Measurements from ENCODE around the gene GAST.
A peak's percentile ranks its signal among the peaks of the same experiment; 100 is the strongest.

DNA sequence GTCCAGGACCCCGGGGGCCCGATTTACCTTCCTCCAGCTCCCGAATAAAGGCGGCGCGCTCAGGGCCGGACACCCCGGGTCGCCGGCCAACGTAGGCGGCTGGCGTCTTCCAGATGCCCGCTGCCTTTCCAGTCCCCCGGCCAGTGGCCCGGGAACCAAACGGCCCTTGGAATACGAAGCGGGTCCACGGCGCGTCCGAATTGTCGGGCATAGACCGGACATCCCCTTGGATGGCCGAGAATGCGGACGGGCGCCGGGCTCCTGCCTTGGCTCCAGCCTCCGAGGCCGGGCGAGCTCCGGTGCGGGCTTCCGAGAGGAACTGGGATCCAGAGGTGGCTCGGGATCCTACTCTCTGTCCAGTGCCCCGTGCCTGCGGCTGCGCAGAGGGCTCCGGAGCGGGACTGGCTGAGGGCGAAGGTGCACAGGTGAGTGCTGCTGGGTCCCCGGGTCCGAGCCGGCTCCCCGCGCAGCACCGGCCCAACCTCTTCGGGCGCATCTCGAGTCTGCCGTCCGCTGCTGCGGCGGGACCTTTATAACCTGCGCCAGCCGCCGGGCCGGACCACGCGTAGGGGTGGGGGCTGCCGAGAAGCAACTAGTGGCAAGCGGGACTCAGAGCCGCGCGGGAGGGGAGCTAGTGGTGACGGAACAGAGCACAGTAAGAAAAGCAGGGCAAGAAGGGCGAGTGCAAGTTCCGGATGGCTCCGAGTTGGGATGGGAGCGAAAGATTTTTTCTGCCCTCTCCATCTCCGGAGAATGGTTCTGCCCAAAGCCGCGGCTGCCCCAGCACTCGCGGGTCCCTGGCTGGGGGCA is 22.2 kb downstream of the GAST start, which contains the start of gene HAP1:
- TF ChIP-seq EZH2 (IDR thresholded peaks at IDR 0.05; ENCODE audit: insufficient read depth, low read length) = peak; percentile 91
- TF ChIP-seq, protein P1, sequence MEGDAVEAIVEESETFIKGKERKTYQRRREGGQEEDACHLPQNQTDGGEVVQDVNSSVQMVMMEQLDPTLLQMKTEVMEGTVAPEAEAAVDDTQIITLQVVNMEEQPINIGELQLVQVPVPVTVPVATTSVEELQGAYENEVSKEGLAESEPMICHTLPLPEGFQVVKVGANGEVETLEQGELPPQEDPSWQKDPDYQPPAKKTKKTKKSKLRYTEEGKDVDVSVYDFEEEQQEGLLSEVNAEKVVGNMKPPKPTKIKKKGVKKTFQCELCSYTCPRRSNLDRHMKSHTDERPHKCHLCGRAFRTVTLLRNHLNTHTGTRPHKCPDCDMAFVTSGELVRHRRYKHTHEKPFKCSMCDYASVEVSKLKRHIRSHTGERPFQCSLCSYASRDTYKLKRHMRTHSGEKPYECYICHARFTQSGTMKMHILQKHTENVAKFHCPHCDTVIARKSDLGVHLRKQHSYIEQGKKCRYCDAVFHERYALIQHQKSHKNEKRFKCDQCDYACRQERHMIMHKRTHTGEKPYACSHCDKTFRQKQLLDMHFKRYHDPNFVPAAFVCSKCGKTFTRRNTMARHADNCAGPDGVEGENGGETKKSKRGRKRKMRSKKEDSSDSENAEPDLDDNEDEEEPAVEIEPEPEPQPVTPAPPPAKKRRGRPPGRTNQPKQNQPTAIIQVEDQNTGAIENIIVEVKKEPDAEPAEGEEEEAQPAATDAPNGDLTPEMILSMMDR (IDR thresholded peaks at IDR 0.05; ENCODE audit: insufficient read depth, low read depth, low read length) = no peak

All from astrocyte (in vitro differentiated cells and primary cell).